GM06990 (cell line): ENCODE results near the gene GNB3.

Source experiments
- DNase-seq: peaks from one replicate; pipeline ENCODE4 v3.0.0-alpha.2; 2011; ENCODE audit not compliant: insufficient read length; ENCODE audit errors: extremely low read depth
- H3K27me3 ChIP-seq: replicated peaks from 2 replicates; pipeline ENCODE4 v1.6.0; 2011; ENCODE audit warnings: low read length; ENCODE audit not compliant: control insufficient read depth, insufficient read depth
- H3K36me3 ChIP-seq: 2 replicates; pipeline ENCODE4 v1.5.1; 2011; ENCODE audit warnings: low read length; ENCODE audit not compliant: control insufficient read depth, insufficient read depth
- H3K4me3 ChIP-seq: replicated peaks from 2 replicates; pipeline ENCODE4 v1.5.1; 2011; ENCODE audit warnings: low read depth, mild to moderate bottlenecking, control low read depth, low read length
- CTCF ChIP-seq: IDR thresholded peaks from 2 replicates; pipeline ENCODE4 v1.5.1; 2011; ENCODE audit warnings: low read length, control low read depth, mild to moderate bottlenecking, inconsistent platforms; ENCODE audit not compliant: insufficient read depth, poor library complexity, severe bottlenecking

The GNB3 gene

GRCh38 chr12:6827982-6828780 is 12.5 kb upstream of the GNB3 start, which contains the start of gene P3H3:
Gene P3H3, plus strand, starts transcription at chr12:6828407. Its CDS starts 34 bp downstream, at chr12:6828441.
- Histone ChIP-seq H3K4me3 (peak within 1 kb of the TSS; percentile 51), H3K27me3 (peaks cover 5% of the 10 kb centered on the region), H3K36me3 (no peaks in the 10 kb centered on the region)
- no peak for TF ChIP-seq CTCF
- DNase-seq: no peak

- peaks cover 3% of the 10 kb centered on the region for H3K27me3 ChIP-seq
- DNase-seq: no peak
- H3K4me3 ChIP-seq: peak overlapping the region; percentile 51
- TF ChIP-seq CTCF: no peak
- H3K36me3 ChIP-seq: no peaks in the 10 kb centered on the region
Measured at GRCh38 chr12:6828781-6829535, 11.8 kb upstream of the GNB3 start.

GRCh38 chr12:6829536-6830220 is 11.0 kb upstream of the GNB3 start:
- no peak for TF ChIP-seq CTCF
- Histone ChIP-seq H3K27me3 (peaks cover 3% of the 10 kb centered on the region), H3K4me3 (no peak overlapping the region), H3K36me3 (no peaks in the 10 kb centered on the region)
- DNase-seq: no peak

- H3K27me3 ChIP-seq: peaks cover 3% of the 10 kb centered on the region
- no peak for TF ChIP-seq CTCF
- no peaks in the 10 kb centered on the region for H3K36me3 ChIP-seq
- no peak for DNase-seq
- H3K4me3 ChIP-seq: no peak overlapping the region
Measured at GRCh38 chr12:6830286-6830890, 10.3 kb upstream of the GNB3 start.

- no peaks in the 10 kb centered on the region for H3K36me3 ChIP-seq
- H3K4me3 ChIP-seq: no peak overlapping the region
- H3K27me3 ChIP-seq: peaks cover 3% of the 10 kb centered on the region
- no peak for TF ChIP-seq CTCF
- DNase-seq: no peak
Measured at GRCh38 chr12:6830999-6831398, 9.7 kb upstream of the GNB3 start.
